HG03196 (cell line): ENCODE measurements around the gene PDPK1.
A peak's percentile ranks its signal among the peaks of the same experiment; 100 is the strongest.

Experiments used
- ATAC-seq: cut with Tn5 transposase; IDR thresholded peaks from one replicate; pipeline ENCODE4 v1.9.1; 2021; ENCODE audit not compliant: unreplicated experiment

Gene PDPK1

GRCh38 chr16:2507052-2507659 is 30.7 kb upstream of the PDPK1 start:
- ATAC-seq, result no peak

- no peak for ATAC-seq
Measured at GRCh38 chr16:2507665-2508064, 30.2 kb upstream of the PDPK1 start.

DNA sequence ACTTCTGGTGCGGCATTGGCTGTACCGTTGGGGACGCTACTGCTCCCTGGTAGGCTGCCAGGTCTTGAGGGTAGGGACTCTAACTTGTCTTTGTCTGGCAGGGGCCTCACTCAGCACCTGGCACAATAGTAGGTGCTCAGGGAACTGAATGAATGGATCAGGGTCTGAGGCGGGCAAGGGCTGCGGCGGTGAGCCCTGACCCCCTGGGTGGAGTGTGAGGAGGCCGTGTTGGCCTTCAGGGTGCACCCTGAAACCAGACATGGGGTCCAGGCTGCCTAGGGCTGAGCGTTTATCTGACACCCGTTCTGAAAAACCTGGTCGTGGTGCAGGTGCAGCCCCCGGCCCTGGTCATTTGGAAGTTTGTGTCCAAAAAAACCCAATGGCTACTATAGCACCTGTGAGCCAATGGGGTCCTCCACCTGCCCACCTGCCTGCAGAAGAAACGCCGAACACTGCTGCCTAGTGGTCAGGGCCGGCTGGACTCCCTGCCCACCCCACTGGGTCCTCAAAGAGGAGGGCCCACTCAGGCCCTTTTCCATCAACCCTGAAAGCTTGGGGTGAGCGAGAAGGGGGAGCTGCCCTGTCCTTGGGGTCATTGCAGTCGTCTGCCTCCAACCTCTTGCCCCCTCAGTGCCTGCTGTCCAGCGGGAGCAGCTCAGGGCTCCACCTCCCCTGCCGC is 29.0 kb upstream of the PDPK1 start:
- no peak for ATAC-seq

DNA sequence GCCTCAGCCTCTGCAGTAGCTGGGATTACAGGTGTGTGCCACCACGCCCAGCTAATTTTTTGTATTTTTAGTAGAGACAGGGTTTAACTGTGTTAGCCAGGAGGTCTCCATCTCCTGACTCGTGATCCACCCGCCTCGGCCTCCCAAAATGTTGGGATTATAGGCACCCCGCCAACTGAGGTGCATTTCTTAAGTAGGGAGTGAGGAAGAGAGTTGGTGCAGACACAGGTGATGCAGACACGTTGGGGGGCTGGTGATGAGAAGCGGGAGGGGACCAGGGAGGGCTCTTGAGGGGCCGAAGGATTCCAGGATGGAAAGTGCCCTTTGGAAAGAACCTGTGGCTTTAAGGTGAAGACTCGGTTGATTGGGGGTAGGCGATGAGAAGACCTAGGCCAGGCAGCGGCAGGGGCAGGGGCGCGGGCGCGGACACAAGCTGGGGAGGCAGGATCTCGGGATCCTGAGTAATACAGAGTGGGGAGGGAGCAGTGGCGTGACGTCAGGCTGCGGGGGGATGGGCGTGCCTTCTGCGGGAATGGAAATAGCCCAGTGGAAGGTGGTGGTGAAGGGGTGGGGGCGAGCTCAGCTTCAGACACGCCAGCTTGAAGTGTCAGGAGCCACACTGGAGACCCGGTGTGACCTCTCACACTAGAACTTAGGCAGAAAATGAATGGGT is 26.6 kb upstream of the PDPK1 start:
- ATAC-seq, result no peak

GRCh38 chr16:2511996-2512734 is 25.7 kb upstream of the PDPK1 start:
- no peak for ATAC-seq

DNA sequence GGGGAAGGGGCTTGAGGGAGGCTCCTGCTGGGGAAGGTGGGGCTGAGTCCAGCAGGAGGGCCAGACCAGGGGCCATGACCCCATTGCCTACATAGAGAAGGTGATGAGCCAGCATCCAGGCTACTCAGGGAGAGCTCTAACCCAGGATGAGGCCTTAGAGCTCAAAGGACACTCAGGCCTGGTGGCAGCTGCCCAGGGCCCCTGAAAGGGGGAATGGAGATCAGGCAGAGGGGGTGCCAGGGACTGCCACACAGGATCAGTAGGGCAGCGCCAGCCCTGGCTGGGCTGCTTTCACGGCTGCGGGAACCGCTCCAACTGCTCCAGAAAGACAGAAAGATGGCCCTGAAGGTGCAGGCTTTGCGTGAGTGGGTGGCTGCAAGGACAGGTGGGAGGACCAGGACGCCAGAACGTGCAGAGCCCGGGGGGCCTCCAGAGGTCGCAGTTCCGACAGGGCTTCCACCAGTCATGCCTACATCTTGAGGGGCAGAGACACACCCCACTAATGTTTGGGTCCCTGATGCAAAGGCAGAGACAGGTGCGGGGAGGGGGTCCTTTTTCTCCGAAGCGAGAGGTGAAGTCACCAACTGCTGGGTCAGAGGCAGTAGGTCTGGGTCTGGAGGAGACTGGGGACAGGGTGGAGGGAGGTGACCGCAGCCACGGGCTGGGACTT is 25.0 kb upstream of the PDPK1 start:
- no peak for ATAC-seq

DNA sequence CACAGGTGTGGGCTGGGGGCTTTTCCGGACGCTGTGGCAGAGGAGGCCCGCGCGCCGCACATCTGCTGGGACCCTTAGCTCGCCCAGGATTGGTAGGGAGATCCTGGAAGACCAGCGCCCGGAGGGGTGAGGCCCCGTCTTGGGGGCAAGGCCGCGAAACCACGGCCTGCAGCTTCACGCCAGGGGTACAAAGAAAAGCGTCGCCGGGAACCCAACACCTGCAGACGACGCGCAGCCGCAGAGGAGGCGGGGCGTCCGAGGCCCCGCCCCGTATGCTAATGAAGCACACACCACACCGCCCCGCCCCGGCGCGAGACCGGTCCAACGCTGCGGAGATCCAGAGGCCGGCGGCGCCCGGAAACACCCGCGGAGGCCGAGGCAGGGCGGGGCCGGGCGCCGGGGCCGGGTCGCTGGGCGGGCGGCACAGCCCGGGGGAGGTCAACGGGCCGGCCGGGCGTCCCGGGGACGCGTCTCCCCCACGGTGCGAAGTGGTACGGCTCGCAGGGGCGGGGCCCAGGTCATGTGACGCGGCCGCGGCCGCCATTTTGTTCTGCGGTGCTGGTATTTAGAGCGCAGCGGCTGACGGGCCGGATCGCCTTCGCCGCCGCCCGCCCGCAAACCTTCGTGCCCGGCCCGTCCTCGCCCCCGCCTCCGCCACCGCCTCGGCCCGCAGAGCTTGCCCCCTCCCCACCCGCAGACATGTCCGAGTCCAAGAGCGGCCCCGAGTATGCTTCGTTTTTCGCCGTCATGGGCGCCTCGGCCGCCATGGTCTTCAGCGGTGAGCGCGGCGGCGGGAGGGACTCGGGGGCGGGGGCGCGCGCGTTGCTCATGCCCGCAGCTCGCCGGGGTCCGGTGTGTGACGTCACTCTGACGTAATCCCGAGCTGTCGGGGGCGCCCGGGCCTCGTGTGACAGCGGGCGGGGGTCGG is 24.2 kb upstream of the PDPK1 start, which contains the start of gene ATP6V0C:
TSS of gene ATP6V0C (plus strand) at position 548 of the 928 bp plus-strand sequence. CDS start at position 700, 152 bp downstream.
- ATAC-seq, result peak; percentile 59

- no peak for ATAC-seq
Measured at GRCh38 chr16:2514333-2515179, 23.3 kb upstream of the PDPK1 start.

DNA sequence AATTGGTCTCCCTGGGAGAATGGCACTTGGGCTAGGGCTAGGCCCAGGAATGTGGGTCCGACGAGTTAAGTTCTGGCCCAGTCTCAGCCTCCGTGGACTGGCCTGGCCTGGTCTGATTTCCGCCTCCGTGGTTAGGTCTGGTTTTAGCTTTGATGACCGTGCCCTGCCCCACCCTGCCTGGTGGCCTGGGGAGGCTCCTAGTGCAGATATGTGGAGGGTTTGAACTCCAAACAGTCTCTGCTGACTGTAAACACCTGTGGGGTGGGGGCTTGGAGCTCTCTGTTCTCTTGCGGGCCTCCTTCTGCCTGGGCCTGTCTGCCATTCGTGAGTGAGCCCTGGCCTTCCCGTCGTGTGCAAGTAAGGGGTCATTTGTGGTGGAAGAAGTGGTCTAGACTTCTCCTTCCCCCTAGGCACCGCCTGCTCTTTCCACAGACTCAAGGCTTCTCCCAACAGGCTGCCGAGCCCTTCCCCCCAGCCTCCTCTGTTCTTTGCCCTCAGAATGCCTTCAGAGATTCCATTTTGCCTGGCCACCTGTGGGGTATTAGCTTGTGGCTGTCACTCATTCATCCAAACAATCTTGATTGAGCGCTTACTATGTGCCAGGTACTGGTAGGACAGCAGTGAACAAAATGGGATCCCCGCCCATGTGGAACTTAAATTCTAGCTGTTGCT is 22.5 kb upstream of the PDPK1 start:
- ATAC-seq, result no peak

DNA sequence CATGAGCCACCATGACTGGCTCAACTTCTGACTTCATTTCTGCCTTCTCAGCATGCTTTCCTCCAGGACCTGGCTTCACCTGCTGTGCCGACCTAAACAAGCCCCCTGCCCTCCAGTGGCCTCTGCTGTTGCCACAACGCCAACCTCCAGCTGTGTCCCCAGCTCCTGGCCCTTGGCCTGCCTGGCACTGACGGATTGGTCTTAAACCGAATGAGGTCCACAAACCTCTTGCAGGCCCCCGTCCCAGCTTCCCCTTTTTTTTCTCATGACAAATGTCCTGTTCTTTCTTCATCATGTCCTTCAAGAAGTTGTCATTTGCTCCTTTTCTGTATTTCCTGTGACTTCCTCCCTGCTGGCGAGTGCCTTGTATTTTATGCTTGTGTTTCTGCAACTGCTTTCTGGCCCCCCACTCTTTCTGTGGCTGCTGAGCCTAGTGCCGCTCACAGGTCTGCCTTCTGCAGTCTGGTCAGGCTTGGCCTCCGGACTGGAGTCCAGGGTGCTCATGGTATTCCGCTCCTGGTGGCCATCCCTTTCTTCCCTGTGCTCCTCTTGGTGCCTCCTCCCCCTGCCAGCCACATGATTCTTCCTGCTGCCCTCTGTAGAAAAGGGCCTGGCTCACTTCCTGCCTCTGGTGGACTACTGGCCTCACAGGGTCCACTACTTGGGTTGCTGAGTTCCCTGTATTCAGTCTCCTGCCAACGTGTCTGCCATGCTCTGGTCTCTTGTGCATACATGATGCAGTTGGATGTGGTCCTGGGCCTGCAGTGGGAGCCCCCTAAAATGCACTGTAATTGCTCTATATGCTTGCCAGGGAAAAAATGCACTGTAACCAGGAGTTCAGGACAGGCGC is 21.2 kb upstream of the PDPK1 start:
- no peak for ATAC-seq

GRCh38 chr16:2517954-2518605 is 19.7 kb upstream of the PDPK1 start:
- no peak for ATAC-seq

DNA sequence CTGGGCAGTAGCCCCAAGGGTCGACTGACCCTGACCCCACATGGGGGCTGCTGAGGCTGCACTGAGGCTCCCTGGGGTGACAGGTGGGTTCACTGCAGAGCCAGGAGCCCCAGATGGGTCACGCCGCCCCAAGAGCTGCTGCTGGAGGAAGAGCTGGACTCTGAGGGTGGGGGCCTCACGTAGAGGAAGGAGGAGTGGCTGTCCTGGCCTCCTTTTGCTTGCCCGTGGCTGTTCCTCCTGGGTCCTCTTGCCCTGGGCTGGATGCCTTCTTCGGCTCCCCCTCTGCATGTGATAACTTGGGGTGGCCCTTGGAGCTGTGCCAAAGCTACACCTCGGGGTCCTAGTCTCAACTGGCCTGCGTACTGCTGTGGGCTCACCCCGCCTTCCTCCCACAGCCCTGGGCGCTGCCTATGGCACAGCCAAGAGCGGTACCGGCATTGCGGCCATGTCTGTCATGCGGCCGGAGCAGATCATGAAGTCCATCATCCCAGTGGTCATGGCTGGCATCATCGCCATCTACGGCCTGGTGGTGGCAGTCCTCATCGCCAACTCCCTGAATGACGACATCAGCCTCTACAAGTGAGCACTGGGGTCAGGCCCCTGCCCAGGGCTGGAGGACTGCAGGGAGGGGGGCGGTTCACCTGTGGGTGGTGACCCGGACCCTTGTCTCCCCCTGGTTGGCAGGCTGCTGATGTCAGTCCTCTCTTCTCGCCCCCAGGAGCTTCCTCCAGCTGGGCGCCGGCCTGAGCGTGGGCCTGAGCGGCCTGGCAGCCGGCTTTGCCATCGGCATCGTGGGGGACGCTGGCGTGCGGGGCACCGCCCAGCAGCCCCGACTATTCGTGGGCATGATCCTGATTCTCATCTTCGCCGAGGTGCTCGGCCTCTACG is 18.8 kb upstream of the PDPK1 start:
- ATAC-seq, result no peak

DNA sequence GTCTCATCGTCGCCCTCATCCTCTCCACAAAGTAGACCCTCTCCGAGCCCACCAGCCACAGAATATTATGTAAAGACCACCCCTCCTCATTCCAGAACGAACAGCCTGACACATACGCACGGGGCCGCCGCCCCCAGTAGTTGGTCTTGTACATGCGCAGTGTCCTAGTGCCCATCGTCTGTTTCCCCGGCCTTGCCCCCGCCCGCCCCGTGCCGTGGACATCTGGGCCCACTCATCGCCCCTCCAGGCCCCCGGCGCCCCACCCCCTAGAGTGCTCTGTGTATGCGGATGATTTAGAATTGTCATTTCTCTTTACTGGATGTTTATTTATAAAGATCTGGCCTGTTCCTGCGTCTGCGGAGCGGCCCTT is 18.1 kb upstream of the PDPK1 start:
- ATAC-seq, result no peak

DNA sequence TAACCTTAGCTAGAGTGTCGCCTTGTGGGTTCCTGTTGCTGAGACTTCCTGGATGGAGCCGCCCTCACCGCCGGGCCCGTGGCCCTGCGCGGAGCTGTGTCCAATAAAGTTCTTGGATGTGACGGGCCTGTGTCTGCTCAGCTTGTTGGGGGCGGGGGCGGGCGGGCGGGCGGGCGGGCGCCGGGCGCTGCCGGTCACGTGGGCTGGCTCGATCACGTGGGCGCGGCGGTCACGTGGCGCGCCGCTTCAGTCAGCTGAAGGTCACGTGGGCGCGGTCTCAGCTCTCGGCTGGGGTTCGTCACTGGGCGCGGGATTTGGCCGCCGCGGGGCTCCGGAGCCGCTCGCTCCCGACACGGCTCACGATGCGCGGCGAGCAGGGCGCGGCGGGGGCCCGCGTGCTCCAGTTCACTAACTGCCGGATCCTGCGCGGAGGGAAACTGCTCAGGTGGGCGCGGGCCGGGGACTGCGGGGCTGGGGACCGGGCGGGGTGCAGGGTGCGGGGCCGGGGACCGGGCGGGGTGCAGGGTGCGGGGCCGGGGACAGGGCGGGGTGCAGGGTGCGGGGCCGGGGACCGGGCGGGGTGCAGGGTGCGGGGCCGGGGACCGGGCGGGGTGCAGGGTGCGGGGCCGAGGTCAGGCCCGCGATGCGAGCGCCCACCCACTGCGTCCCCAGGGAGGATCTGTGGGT is 17.6 kb upstream of the PDPK1 start, which contains the start of gene AMDHD2:
TSS of gene AMDHD2 (plus strand) at position 275 of the 687 bp plus-strand sequence. CDS start at position 363, 88 bp downstream.
- ATAC-seq, result no peak

- ATAC-seq, result no peak
Measured at GRCh38 chr16:2520784-2521531, 16.9 kb upstream of the PDPK1 start.
